Activated CD8-positive, alpha-beta T cell treated with anti-CD3 and anti-CD28 coated beads for 36 hours (primary cell): ENCODE measurements around the gene POLR1E. TPM values are rescaled to one million over a fixed set of nuclear protein-coding genes. Genes with fewer than 3 reads are reported as not detected.

ENCODE experiments used
- ATAC-seq: fragments of 200-7000 bp; cut with Tn5 transposase; one replicate; pipeline ENCODE4 v1.10.0; 2021; ENCODE audit warnings: mild to moderate bottlenecking, moderate library complexity
- CTCF ChIA-PET: fragments of 350-600 bp; sonication (Branson Sonifier 250); formaldehyde crosslinking; loops from one replicate; lab custom pipeline; 2021; ENCODE audit warnings: antibody characterized with exemption; lab: Charles Lee
- POLR2A ChIA-PET: fragments of 350-600 bp; sonication (Branson Sonifier 250); formaldehyde crosslinking; loops from one replicate; lab custom pipeline; 2021; ENCODE audit warnings: antibody characterized with exemption; lab: Charles Lee
- DNase-seq: peaks from one replicate; pipeline ENCODE4 v3.0.0-alpha.2; 2020
- H3K27ac Mint-ChIP-seq: one replicate; pipeline ENCODE4 v1.8.0; 2021; ENCODE audit warnings: mild to moderate bottlenecking, mixed read lengths
- H3K27me3 Mint-ChIP-seq: one replicate; pipeline ENCODE4 v1.8.0; 2021; ENCODE audit warnings: mixed read lengths
- H3K36me3 Mint-ChIP-seq: one replicate; pipeline ENCODE4 v1.8.0; 2021; ENCODE audit warnings: low read depth, mixed read lengths
- H3K4me1 Mint-ChIP-seq: one replicate; pipeline ENCODE4 v1.8.0; 2021; ENCODE audit warnings: low read depth, mixed read lengths
- H3K4me3 Mint-ChIP-seq: one replicate; pipeline ENCODE4 v1.8.0; 2021; ENCODE audit warnings: mild to moderate bottlenecking, moderate library complexity, mixed read lengths
- H3K9me3 Mint-ChIP-seq: one replicate; pipeline ENCODE4 v1.8.0; 2021; ENCODE audit warnings: mixed read lengths
- CTCF ChIP-seq: fragments of 200-600 bp; IDR thresholded peaks from one replicate; pipeline ENCODE4 v1.8.0; 2022; ENCODE audit warnings: antibody characterized with exemption, mild to moderate bottlenecking
- intact Hi-C: fragments of 100-400 bp; cut with micrococcal nuclease; formaldehyde crosslinking; loops from one replicate; pipeline ENCODE4 v1.10.0; 2022
- total RNA-seq, 2 experiments: library from RNA; stranded (reverse); gene quantifications; one replicate each; pipeline ENCODE4 v1.2.3, GENCODE V29; 2021

The POLR1E gene
- total RNA-seq, 2 experiments from 2014 or later: 66.9 to 70.5 TPM

- Mint-ChIP-seq H3K9me3 (no peaks in the 10 kb centered on the region), H3K27me3 (no peaks in the 10 kb centered on the region), H3K27ac (peak overlapping the region; percentile 52), H3K4me3 (no peak overlapping the region), H3K4me1 (peaks cover 9% of the 10 kb centered on the region), H3K36me3 (peaks cover 64% of the 10 kb centered on the region)
- ChIA-PET CTCF (interaction anchor here (0.7 kb wide), 1 partner anchor 9 kb away, joined by 3 read pairs; no protein-coding TSS in a partner anchor), POLR2A (interaction anchor here (0.7 to 6.2 kb wide), 10 partner anchors 9 to 97 kb away, joined by 3 to 33 read pairs (median 4); partner anchors contain the start of genes POLR1E and TOMM5)
- ATAC-seq (no peak), DNase-seq (no peak)
- TF ChIP-seq CTCF: no peak
- intact Hi-C loops: no loop called here
These were observed 9.8 kb downstream of the POLR1E start for GRCh38 chr9:37495571-37495970.

GRCh38 chr9:37496020-37496419 is 10.3 kb downstream of the POLR1E start:
- CTCF ChIA-PET: interaction anchor here (0.7 kb wide), 1 partner anchor 8 kb away, joined by 3 read pairs; no protein-coding TSS in a partner anchor
- Mint-ChIP-seq H3K36me3 (peaks cover 64% of the 10 kb centered on the region), H3K4me1 (peaks cover 5% of the 10 kb centered on the region)

GRCh38 chr9:37497320-37497719 is 11.6 kb downstream of the POLR1E start:
- no peak overlapping the region for H3K4me3 Mint-ChIP-seq
- ChIA-PET POLR2A (interaction anchor here (6.2 kb wide), 1 partner anchor 11 kb away, joined by 33 read pairs; the partner anchor contains the start of gene POLR1E), CTCF (no interaction called here)
- no peaks in the 10 kb centered on the region for H3K27me3 Mint-ChIP-seq
- TF ChIP-seq CTCF: no peak
- no peak overlapping the region for H3K27ac Mint-ChIP-seq
- peaks cover 69% of the 10 kb centered on the region for H3K36me3 Mint-ChIP-seq
- ATAC-seq: no peak
- intact Hi-C loops: no loop called here
- DNase-seq: no peak
- H3K4me1 Mint-ChIP-seq: peaks cover 3% of the 10 kb centered on the region
- H3K9me3 Mint-ChIP-seq: no peaks in the 10 kb centered on the region

More at GRCh38 chr9:37496020-37496419, 10.3 kb downstream of the POLR1E start:
- POLR2A ChIA-PET: interaction anchor here (0.9 to 6.2 kb wide), 9 partner anchors 9 to 96 kb away, joined by 3 to 33 read pairs (median 4); partner anchors contain the start of genes POLR1E and TOMM5
- no peak for DNase-seq
- H3K4me3 Mint-ChIP-seq: no peak overlapping the region
- no peak for ATAC-seq
- intact Hi-C loops: no loop called here
- H3K9me3 Mint-ChIP-seq: no peaks in the 10 kb centered on the region
- no peaks in the 10 kb centered on the region for H3K27me3 Mint-ChIP-seq
- no peak for TF ChIP-seq CTCF
- H3K27ac Mint-ChIP-seq: peak overlapping the region; percentile 52

GRCh38 chr9:37498457-37498856 is 12.7 kb downstream of the POLR1E start:
- peaks cover 72% of the 10 kb centered on the region for H3K36me3 Mint-ChIP-seq
- H3K4me3 Mint-ChIP-seq: no peak overlapping the region
- no peaks in the 10 kb centered on the region for H3K27me3 Mint-ChIP-seq
- no peak for ATAC-seq
- no peak for DNase-seq
- peaks cover 13% of the 10 kb centered on the region for H3K4me1 Mint-ChIP-seq
- no peak overlapping the region for H3K27ac Mint-ChIP-seq
- ChIA-PET CTCF (no interaction called here), POLR2A (interaction anchor here (0.6 to 6.2 kb wide), 2 partner anchors 12 to 14 kb away, joined by 3 to 33 read pairs; partner anchors contain the start of gene POLR1E)
- intact Hi-C loops: no loop called here
- no peaks in the 10 kb centered on the region for H3K9me3 Mint-ChIP-seq
- TF ChIP-seq CTCF: no peak

GRCh38 chr9:37499297-37499696 is 13.5 kb downstream of the POLR1E start:
- Mint-ChIP-seq H3K27ac (no peak overlapping the region), H3K4me3 (no peak overlapping the region)
- POLR2A ChIA-PET: interaction anchor here (1.0 to 6.2 kb wide), 2 partner anchors 9 to 13 kb away, joined by 3 to 33 read pairs; partner anchors contain the start of gene POLR1E

More at GRCh38 chr9:37499297-37499696, 13.5 kb downstream of the POLR1E start:
- Mint-ChIP-seq H3K9me3 (no peaks in the 10 kb centered on the region), H3K27me3 (no peaks in the 10 kb centered on the region), H3K36me3 (peaks cover 76% of the 10 kb centered on the region), H3K4me1 (peaks cover 20% of the 10 kb centered on the region)
- ATAC-seq (no peak), DNase-seq (no peak)
- intact Hi-C loops: no loop called here
- no peak for TF ChIP-seq CTCF
- CTCF ChIA-PET: no interaction called here
